Fibroblast of the conjunctiva (primary cell): Measurements from ENCODE around the gene HP1BP3.
"Not testable (repeated sequence)": the region's sequence is repeated elsewhere in the genome, so short reads cannot be mapped to it uniquely, and the experiment has no call there.

Experiments used
- DNase-seq: peaks from one replicate; pipeline ENCODE4 v3.0.0-alpha.2; 2010; ENCODE audit warnings: low read depth

Gene HP1BP3, protein sequence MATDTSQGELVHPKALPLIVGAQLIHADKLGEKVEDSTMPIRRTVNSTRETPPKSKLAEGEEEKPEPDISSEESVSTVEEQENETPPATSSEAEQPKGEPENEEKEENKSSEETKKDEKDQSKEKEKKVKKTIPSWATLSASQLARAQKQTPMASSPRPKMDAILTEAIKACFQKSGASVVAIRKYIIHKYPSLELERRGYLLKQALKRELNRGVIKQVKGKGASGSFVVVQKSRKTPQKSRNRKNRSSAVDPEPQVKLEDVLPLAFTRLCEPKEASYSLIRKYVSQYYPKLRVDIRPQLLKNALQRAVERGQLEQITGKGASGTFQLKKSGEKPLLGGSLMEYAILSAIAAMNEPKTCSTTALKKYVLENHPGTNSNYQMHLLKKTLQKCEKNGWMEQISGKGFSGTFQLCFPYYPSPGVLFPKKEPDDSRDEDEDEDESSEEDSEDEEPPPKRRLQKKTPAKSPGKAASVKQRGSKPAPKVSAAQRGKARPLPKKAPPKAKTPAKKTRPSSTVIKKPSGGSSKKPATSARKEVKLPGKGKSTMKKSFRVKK

GRCh38 chr1:20787029-20787839 lies at the start of gene HP1BP3:
Gene HP1BP3 (minus strand): TSS chr1:20787307. CDS start chr1:20780440, 6,867 bp downstream.
- peak; percentile 33 for DNase-seq

DNA sequence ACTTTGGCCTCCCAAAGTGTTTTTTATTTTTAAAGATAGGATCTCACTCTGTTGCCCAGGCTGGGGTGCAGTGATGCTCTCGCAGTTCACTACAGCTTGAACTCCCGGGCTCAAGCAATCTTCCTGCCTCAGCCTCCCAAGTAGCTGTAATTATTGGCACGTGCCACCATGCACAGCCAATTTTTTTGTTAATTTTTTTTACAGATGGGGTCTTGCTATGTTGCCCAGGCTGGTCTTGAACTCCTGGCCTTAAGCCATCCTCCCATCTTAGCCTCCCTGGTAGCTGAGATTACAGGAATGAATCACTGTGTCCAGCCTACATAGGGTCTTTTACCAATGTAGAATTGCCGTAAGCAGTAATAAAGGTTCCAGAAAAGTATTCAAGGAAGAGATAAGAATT lies 49.1 kb upstream of the HP1BP3 start:
- DNase-seq = no peak

- no peak for DNase-seq
Observed at GRCh38 chr1:20834780-20835179, 47.7 kb upstream of the HP1BP3 start.

GRCh38 chr1:20834192-20834591 lies 47.1 kb upstream of the HP1BP3 start:
- no peak for DNase-seq

- DNase-seq = no peak
Observed at GRCh38 chr1:20830378-20830777, 43.3 kb upstream of the HP1BP3 start.

GRCh38 chr1:20829946-20830345 lies 42.8 kb upstream of the HP1BP3 start:
- no peak for DNase-seq

DNA sequence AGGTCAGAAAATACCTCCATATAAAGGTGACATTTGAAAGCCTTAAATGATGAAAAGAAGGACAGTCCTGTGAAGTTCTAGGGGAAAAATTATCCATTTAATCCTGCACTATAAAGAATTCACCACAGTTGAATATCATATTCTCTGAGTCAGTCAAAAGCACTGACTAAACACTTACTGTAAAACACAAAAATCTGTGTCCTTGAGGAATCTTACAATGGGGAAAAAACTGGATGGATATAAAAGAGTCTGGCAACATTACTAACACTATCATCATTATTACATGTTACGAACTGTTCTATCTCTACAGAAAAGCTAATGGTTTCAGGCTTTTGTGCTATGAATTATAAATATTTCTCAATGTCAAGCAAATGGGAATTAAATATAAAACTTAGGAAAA lies 42.4 kb upstream of the HP1BP3 start:
- no peak for DNase-seq

GRCh38 chr1:20823845-20824244 lies 36.7 kb upstream of the HP1BP3 start:
- no peak for DNase-seq

DNA sequence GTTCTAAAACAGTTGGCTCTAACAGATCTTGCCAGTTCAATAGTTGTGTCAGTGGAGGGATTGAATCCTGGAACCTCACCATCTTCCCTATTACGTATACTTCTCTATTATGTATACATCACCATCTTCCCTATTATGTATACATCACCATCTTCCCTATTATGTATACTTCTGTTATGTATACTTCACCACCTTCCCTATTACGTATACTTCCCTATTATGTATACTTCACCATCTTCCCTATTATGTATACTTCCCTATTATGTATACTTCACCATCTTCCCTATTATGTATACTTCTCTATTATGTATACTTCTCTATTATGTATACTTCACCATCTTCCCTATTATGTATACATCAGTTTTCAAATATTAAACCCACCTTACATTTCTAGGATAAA lies 34.4 kb upstream of the HP1BP3 start:
- DNase-seq = no peak

GRCh38 chr1:20819818-20820217 lies 32.7 kb upstream of the HP1BP3 start:
- DNase-seq = no peak

- no peak for DNase-seq
Observed at GRCh38 chr1:20814534-20814871, 27.4 kb upstream of the HP1BP3 start.

DNA sequence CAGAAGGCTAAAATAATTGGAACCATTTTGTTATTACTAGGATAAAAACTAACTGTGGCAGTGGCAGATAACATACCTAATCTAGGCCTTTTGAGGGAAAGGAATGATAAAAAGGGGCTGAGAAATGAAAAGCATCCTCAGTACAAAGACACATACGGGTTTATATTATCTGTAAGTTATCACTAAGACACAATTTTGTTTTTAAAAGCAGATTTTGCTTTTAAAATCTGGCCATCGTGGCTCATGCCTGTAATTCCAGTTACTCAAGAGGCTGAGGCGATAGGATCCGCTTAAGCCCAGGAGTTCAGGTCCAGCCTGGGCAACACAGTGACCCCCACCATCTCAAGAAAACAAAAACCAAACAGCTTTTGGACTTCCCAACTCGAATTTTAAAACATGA lies 24.8 kb upstream of the HP1BP3 start:
- no peak for DNase-seq

DNA sequence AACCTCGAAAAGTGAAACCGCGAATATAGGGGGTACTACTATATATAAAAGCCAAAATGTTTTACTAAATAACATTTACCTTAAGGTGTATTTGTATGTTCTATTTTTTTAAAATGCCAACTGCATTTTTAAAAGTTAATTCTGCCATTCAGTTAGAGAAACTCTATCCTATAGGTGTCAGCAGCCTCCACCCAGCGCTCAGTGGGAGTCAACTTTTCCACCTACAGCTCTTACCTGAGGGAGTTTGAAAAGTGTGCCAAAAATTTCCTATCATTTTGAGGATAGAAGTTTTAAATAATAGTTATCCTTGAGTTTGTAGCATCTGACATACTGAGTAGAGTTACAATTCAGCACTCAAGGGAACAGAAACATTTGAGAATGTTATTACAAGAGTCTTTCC lies 6.1 kb upstream of the HP1BP3 start:
- DNase-seq = no peak

DNA sequence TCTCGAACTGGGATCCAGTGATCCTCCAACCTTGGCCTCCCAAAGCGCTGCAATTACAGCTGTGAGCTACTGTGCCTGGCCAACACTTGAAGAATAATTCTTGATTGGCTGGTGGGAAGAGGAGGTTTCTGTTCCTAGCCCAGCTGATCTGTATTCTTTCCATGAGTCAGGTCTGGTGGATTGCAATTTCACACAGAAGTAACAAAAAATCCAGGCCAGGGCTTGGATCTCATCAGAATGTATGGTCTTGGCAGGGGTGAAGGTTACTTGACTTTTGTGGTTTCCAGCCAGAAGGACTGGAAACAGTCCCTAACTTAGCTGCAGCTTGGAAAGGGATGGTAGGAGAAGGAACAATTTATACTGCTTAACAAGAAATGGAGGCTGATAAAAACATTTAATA lies 5.1 kb upstream of the HP1BP3 start:
- peak; percentile 81 for DNase-seq

GRCh38 chr1:20790785-20791184 lies 3.7 kb upstream of the HP1BP3 start:
- no peak for DNase-seq

DNA sequence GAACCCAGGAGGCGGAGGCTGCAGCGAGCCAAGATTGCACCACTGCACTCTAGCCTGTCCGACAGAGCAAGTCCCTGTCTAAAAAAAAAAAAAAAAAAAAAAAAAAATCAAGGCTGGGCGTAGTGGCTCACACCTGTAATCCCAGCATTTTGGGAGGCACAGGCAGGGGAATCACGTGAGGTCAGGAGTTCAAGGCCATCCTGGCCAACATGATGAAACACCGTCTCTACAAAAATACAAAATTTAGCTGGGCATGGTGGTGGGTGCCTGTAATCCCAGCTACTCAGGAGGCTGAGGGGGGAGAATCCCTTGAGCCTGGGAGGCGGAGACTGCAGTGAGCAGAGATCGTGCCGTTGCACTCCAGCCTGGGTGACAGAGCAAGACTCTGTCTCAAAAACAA lies 2.5 kb upstream of the HP1BP3 start:
- DNase-seq = not testable (repeated sequence)

- DNase-seq = peak; percentile 26
Observed at GRCh38 chr1:20787840-20788795, 1.0 kb upstream of the HP1BP3 start.

DNA sequence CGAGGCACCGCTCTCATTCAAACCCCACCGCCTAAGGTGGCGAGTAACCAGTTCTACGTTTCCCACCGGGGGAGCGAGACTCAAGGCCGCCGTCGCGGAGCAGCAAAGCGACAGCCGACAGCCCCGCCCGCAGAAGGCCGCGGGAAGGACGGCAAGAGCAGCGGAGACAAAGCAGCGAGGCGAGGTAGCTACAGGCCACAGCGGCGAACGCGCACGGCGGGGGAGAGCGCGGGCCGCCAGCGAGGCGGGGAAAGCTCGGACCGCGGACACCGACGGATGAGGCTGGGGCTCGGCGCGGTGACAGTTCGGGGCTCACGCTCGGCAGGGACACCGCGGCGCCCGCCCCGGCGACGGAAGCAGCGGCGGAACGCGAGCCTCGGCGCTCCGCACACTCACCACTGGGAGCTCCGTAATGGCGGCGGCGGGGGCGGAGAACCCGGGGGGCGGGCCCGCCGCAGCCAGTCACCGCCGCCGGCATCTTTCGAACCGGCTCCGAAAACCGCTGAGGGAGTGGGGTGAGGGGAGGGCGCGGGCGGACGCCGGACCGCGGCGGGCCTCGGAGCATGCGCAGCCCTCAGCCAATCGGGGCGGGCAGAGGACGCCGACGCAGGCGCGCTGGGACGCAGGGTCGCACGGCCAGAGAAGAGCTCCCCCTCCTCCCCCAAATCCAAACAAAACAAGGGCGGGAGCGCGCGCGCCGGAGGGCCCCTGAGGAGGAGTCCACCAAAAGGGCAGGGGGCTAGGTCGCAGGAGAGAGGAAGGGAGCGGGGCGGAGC lies 666 bp downstream of the HP1BP3 start:
- DNase-seq = peak; percentile 93

DNA sequence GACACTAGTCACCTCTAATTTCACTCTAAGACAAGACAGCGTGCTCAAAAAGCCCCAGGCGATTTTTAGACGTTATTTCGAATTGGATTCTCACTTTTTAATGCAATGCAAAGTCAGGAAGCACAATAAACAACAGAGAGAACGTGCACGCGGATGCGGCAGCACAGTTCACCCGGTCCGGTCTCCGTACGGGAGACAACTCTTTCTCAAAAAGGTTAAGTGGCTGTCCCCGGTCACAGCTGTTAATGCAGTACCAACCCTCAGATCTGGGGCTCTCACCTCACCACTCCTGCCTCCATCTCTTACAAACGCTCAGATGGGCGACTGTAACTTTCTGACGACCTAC lies 1.2 kb downstream of the HP1BP3 start:
- no peak for DNase-seq

DNA sequence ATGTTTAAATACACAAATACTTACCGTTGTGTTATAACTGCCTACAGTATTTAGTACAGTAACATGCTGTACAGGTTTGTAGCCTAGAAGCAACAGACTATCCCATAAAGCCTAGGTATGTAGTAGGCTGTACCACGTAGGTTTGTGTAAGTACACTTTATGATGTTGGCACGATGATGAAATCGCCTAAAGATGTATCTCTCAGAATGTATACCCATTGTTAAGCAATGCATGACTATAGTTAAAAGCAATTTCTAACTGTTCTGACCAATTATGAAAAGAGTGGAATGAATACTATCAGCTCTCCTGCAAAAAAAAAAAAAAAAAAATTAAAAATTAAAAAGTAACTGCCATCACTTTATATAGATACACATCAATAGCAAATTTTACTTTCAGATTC lies 11.4 kb downstream of the HP1BP3 start:
- DNase-seq = no peak

- no peak for DNase-seq
Observed at GRCh38 chr1:20771780-20772179, 15.3 kb downstream of the HP1BP3 start.
